K562 (cell line): ENCODE results near the gene SLC44A1. TPM values are rescaled to one million over a fixed set of nuclear protein-coding genes. Genes with fewer than 3 reads are reported as not detected.

Source experiments
- ATAC-seq: fragments of 200-7000 bp; cut with Tn5 transposase; 3 replicates; pipeline ENCODE4 v1.9.1; 2020; ENCODE audit warnings: moderate library complexity
- BruUV-seq: library from RNA; stranded (reverse); fragments of 400-500 nt; replicated peaks from 2 replicates; lab custom pipeline; 2021; lab: Mats Ljungman, UMichigan
- CTCF ChIA-PET: fragments of 300-600 bp; formaldehyde crosslinking; extraction: SDS; loops from one replicate; lab custom pipeline; 2021; ENCODE audit warnings: low intra/inter-chr PET ratio; lab: Yijun Ruan, JAX
- POLR2A ChIA-PET: fragments of 300-600, 350-650 bp; sonication (Branson Sonifier 250); formaldehyde crosslinking; extraction: SDS; loops from one replicate; lab custom pipeline; 2021; ENCODE audit warnings: antibody characterized with exemption, inconsistent platforms; lab: Yijun Ruan, JAX
- DNase-seq, 4 experiments: peaks; one replicate each; pipeline versions ENCODE4 v3.0.0 to v3.0.0-alpha.2; 2011 to 2018; ENCODE audit warnings: low spot score in 3 of 4, mixed read lengths in 3 of 4; ENCODE audit errors: extremely low read depth in 1 of 4
- FAIRE-seq: peaks from 2 replicates; lab custom pipeline; 2011; peaks lifted over from hg19 to GRCh38; lab: Jason Lieb, UNC
- H2AFZ ChIP-seq: 2 replicates; pipeline ENCODE4 v1.6.0; 2011; ENCODE audit warnings: low read depth, low read length, control low read depth, inconsistent platforms
- H3K27ac ChIP-seq: fragments of 200-600 bp; 3 replicates; pipeline ENCODE4 v1.8.0; 2011; ENCODE audit warnings: low read depth, mild to moderate bottlenecking, control low read depth, inconsistent platforms, low read length, moderate library complexity, mixed read lengths; ENCODE audit errors: extremely low read depth
- H3K27me3 ChIP-seq, 2 experiments: fragments of 300-600 bp in 1 of 2; 2 replicates in 1 of 2; 3 replicates in 1 of 2; pipeline versions ENCODE4 v1.6.0 to v1.8.0; 2011; ENCODE audit warnings: inconsistent platforms in 2 of 2, low read length in 2 of 2, mild to moderate bottlenecking in 1 of 2, mixed read lengths in 1 of 2, moderate library complexity in 1 of 2; ENCODE audit not compliant: control insufficient read depth in 2 of 2, insufficient read depth in 2 of 2
- H3K36me3 ChIP-seq: fragments of 300-600 bp; 3 replicates; pipeline ENCODE4 v1.8.0; 2011; ENCODE audit warnings: mild to moderate bottlenecking, low read length, inconsistent platforms; ENCODE audit not compliant: control insufficient read depth, insufficient read depth
- H3K4me1 ChIP-seq, 2 experiments: fragments of 200-600 bp in 1 of 2; replicated peaks in 1 of 2; 2 replicates in 1 of 2; 3 replicates in 1 of 2; pipeline versions ENCODE4 v1.5.1 to v1.8.0; 2011; ENCODE audit warnings: inconsistent platforms in 2 of 2, low read length in 2 of 2, mild to moderate bottlenecking in 1 of 2, mixed read lengths in 1 of 2, moderate library complexity in 1 of 2; ENCODE audit not compliant: control insufficient read depth in 2 of 2, insufficient read depth in 2 of 2
- H3K4me2 ChIP-seq: 2 replicates; pipeline ENCODE4 v1.6.1; 2011; ENCODE audit warnings: low read length, control low read depth, inconsistent platforms, mixed read lengths; ENCODE audit not compliant: insufficient read depth
- H3K4me3 ChIP-seq: fragments of 200-600 bp; sonication (generic), shearing (Covaris generic); 2 replicates; pipeline ENCODE4 v1.5.1; 2016; ENCODE audit warnings: control low read depth, inconsistent platforms
- H3K79me2 ChIP-seq: fragments of 200-600 bp; 3 replicates; pipeline ENCODE4 v1.8.0; 2011; ENCODE audit warnings: low read length, inconsistent platforms; ENCODE audit not compliant: control insufficient read depth, insufficient read depth
- H3K9ac ChIP-seq, 2 experiments: 2 replicates each; pipeline versions ENCODE4 v1.6.0 to v1.6.1; 2011; ENCODE audit warnings: low read depth in 2 of 2, low read length in 2 of 2, control low read depth in 1 of 2, inconsistent platforms in 1 of 2, mild to moderate bottlenecking in 1 of 2, mixed read lengths in 1 of 2; ENCODE audit not compliant: insufficient read depth in 1 of 2
- H3K9me1 ChIP-seq: one replicate; pipeline ENCODE4 v1.6.0; 2011; ENCODE audit warnings: inconsistent platforms, mild to moderate bottlenecking, low read length, moderate library complexity; ENCODE audit not compliant: control insufficient read depth, insufficient read depth
- H3K9me3 ChIP-seq: replicated peaks from 2 replicates; pipeline ENCODE4 v1.5.1; 2011; ENCODE audit warnings: low read depth, low read length, inconsistent platforms; ENCODE audit not compliant: control insufficient read depth, insufficient read depth
- H4K20me1 ChIP-seq: replicated peaks from 2 replicates; pipeline ENCODE4 v1.6.1; 2011; ENCODE audit warnings: low read length, inconsistent platforms, mixed read lengths; ENCODE audit not compliant: control insufficient read depth, insufficient read depth
- AFF4 ChIP-seq: sonication (generic); formaldehyde crosslinking; IDR thresholded peaks from 2 replicates; pipeline ENCODE4 v1.8.0; 2023; ENCODE audit warnings: mild to moderate bottlenecking, missing genetic modification reagents
- MBD1 ChIP-seq: fragments of 250-450 bp; sonication (Bioruptor Pico); IDR thresholded peaks from 2 replicates; pipeline ENCODE4 v1.8.0; 2022; ENCODE audit warnings: inconsistent platforms
- PATZ1 ChIP-seq: fragments of 250-450 bp; sonication (Bioruptor Pico); IDR thresholded peaks from 2 replicates; pipeline ENCODE4 v1.5.0; 2020; ENCODE audit warnings: mild to moderate bottlenecking, borderline replicate concordance
- RERE ChIP-seq: sonication (generic); formaldehyde crosslinking; IDR thresholded peaks from 2 replicates; pipeline ENCODE4 v1.8.0; 2023; ENCODE audit warnings: missing genetic modification reagents, mild to moderate bottlenecking, borderline replicate concordance
- ZFX ChIP-seq: sonication (generic); formaldehyde crosslinking; IDR thresholded peaks from 2 replicates; pipeline ENCODE4 v1.8.0; 2022; ENCODE audit warnings: mild to moderate bottlenecking, missing genetic modification reagents, moderate library complexity
- ZNF121 ChIP-seq: sonication (generic); formaldehyde crosslinking; conservative IDR thresholded peaks from 2 replicates; pipeline ENCODE4 v1.8.0; 2022; ENCODE audit warnings: missing genetic modification reagents
- ZNF184 ChIP-seq: sonication (generic); formaldehyde crosslinking; IDR thresholded peaks from 2 replicates; pipeline ENCODE4 v1.5.0; 2020; ENCODE audit warnings: missing genetic modification reagents
- WGBS: fragments of 100-300 bp; shearing (Covaris generic); methylation state at CpG from one replicate; pipeline ENCODE4 v1.1.6; 2016; ENCODE audit warnings: low coverage, mixed read lengths; ENCODE audit not compliant: insufficient coverage; ENCODE audit errors: missing lambda C conversion rate; 5-methylcytosine and 5-hydroxymethylcytosine counted together
- in situ Hi-C: fragments of 300-500 bp; cut with MboI; formaldehyde crosslinking; loops from 4 replicates; pipeline ENCODE4 v1.15.0; 2018; ENCODE audit warnings: inconsistent platforms, mixed read lengths
- intact Hi-C: fragments of 100-400 bp; cut with micrococcal nuclease; formaldehyde crosslinking; loops from 2 replicates; pipeline ENCODE4 v1.14.2; 2022
- polyA plus RNA-seq, 8 experiments: library from polyadenylated mRNA; depleted of rRNA in 4 of 8; stranded (reverse) in 5 of 8; unstranded in 3 of 8; fragments of >200 nt; fragmentation: Nextera tagmentation in 2 of 8; fragmentation: Illumina TruSeq in 1 of 8; extraction: Ambion mirVana in 2 of 8; extraction: Trizol in 1 of 8; gene quantifications; 2 replicates each; pipeline versions ENCODE4 v1.2.1 to v1.2.3, GENCODE V29; 2011 to 2014; ENCODE audit warnings: inconsistent platforms in 1 of 8, missing spikeins in 1 of 8
- total RNA-seq, 7 experiments: library from RNA; depleted of rRNA in 6 of 7; stranded (reverse); fragments of >200 nt in 6 of 7; fragmentation: Illumina TruSeq in 2 of 7; extraction: Trizol in 2 of 7; gene quantifications; 2 replicates each; pipeline versions ENCODE4 v1.2.1 to v1.2.3, GENCODE V29; 2011 to 2021; ENCODE audit warnings: low replicate concordance in 1 of 7

SLC44A1 gene
- total and polyA plus RNA-seq, 9 of the 15 experiments (the other 6 are each of a cell fraction or from before 2014, with no cell fraction given): 0.11 to 0.59 (median 0.30) TPM

GRCh38 chr9:105248691-105249090, 4.2 kb downstream of the SLC44A1 start:
- intact Hi-C loops (loop anchor here (10.0 kb wide), 1 partner anchor 454 kb away; no protein-coding TSS in a partner anchor), in situ Hi-C loops (no loop called here)
- peaks cover 2 to 16% of the 10 kb centered on the region in 2 experiments; a peak in 3 of 5 replicates for H3K4me1 ChIP-seq
- H3K4me2 ChIP-seq: no peak overlapping the region
- no TSS peak for BruUV-seq
- H2AFZ ChIP-seq: no peak overlapping the region
- H3K9ac ChIP-seq: no peak overlapping the region
- DNase-seq: no peak
- H3K4me3 ChIP-seq: no peak overlapping the region
- H3K79me2 ChIP-seq: no peaks in the 10 kb centered on the region
- no peak for ATAC-seq
- H3K27ac ChIP-seq: no peak overlapping the region
- no peaks in the 10 kb centered on the region for H3K9me3 ChIP-seq
- POLR2A ChIA-PET: no interaction called here
- no peaks in the 10 kb centered on the region for H4K20me1 ChIP-seq
- CTCF ChIA-PET: no interaction called here
- no peaks in the 10 kb centered on the region for H3K36me3 ChIP-seq
- H3K9me1 ChIP-seq: no peaks in the 10 kb centered on the region
- H3K27me3 ChIP-seq: peaks cover 13% of the 10 kb centered on the region in 2 experiments
- WGBS: 10% methylated on average over 3 of the region's 3 CpGs
- FAIRE-seq: no peak
- TF ChIP-seq PATZ1 (CRISPR knock-in tag) (no peak), RERE (CRISPR knock-in tag) (no peak), MBD1 (CRISPR knock-in tag) (no peak), ZNF121 (CRISPR knock-in tag) (no peak), ZFX (no peak), AFF4 (no peak), ZNF184 (no peak)
